HCT116 (cell line): ENCODE data around the gene ACTG2. TPM values are rescaled to one million over a fixed set of nuclear protein-coding genes. Genes with fewer than 3 reads are reported as not detected.

Experiments
- ATAC-seq: fragments of 200-7000 bp; cut with Tn5 transposase; 2 replicates; pipeline ENCODE4 v1.9.1; 2020; ENCODE audit warnings: mild to moderate bottlenecking, moderate library complexity
- BruUV-seq: library from RNA; stranded (reverse); fragments of 400-500 nt; replicated peaks from 2 replicates; lab custom pipeline; 2021; lab: Mats Ljungman, UMichigan
- CTCF ChIA-PET: fragments of 300-600 bp; sonication (Branson Sonifier 250); formaldehyde crosslinking; loops from one replicate; lab custom pipeline; 2021; ENCODE audit warnings: antibody characterized with exemption; lab: Charles Lee
- POLR2A ChIA-PET: fragments of 300-600, 350-600 bp; sonication (Branson Sonifier 250); formaldehyde crosslinking; loops from one replicate; lab custom pipeline; 2021; ENCODE audit warnings: antibody characterized with exemption; lab: Charles Lee
- RAD21 ChIA-PET, 2 experiments: fragments of 300-600 bp; sonication (Branson Sonifier 250); formaldehyde crosslinking; loops; one replicate each; lab custom pipeline; 2023; ENCODE audit warnings: low total read pairs in 2 of 2; ENCODE audit not compliant: uncharacterized antibody in 2 of 2, unreplicated experiment in 2 of 2, low non-redundant PET in 1 of 2; lab: Charles Lee
- DNase-seq: peaks from one replicate; pipeline ENCODE4 v3.0.0-alpha.2; 2010; ENCODE audit warnings: low read depth, low spot score
- H2AFZ ChIP-seq: fragments of 200-600 bp; shearing (Covaris generic), sonication (generic); 2 replicates; pipeline ENCODE4 v1.6.1; 2017; ENCODE audit warnings: low read depth, mixed run types, mixed read lengths, antibody characterized with exemption, low read length; ENCODE audit not compliant: poor library complexity, severe bottlenecking
- H3K27ac ChIP-seq: 2 replicates; pipeline ENCODE4 v1.5.1; 2012; ENCODE audit warnings: low read depth, low read length
- H3K27me3 ChIP-seq: fragments of 200-600 bp; sonication (generic); 2 replicates; pipeline ENCODE4 v1.6.1; 2016; ENCODE audit warnings: mixed run types, low read length, mixed read lengths; ENCODE audit not compliant: insufficient read depth
- H3K36me3 ChIP-seq, 2 experiments: fragments of 200-500 bp in 1 of 2; fragments of 200-600 bp in 1 of 2; sonication (Bioruptor generic) in 1 of 2; sonication (generic) in 1 of 2; 2 replicates each; pipeline versions ENCODE4 v1.5.1 to v1.6.1; 2014 to 2016; ENCODE audit warnings: low read length in 2 of 2, inconsistent platforms in 1 of 2, mixed read lengths in 1 of 2, mixed run types in 1 of 2; ENCODE audit not compliant: insufficient read depth in 2 of 2, control insufficient read depth in 1 of 2
- H3K4me1 ChIP-seq, 2 experiments: fragments of 200-600 bp in 1 of 2; sonication (generic) in 1 of 2; 2 replicates each; pipeline versions ENCODE4 v1.5.1 to v1.6.1; 2012 to 2017; ENCODE audit warnings: low read length in 2 of 2, inconsistent platforms in 1 of 2, mild to moderate bottlenecking in 1 of 2, mixed read lengths in 1 of 2, mixed run types in 1 of 2, moderate library complexity in 1 of 2; ENCODE audit not compliant: insufficient read depth in 2 of 2, control insufficient read depth in 1 of 2
- H3K4me2 ChIP-seq: fragments of 200-600 bp; sonication (generic); 2 replicates; pipeline ENCODE4 v1.6.1; 2017; ENCODE audit warnings: mixed run types, low read length, mixed read lengths
- H3K4me3 ChIP-seq, 2 experiments: fragments of 200-600 bp in 1 of 2; sonication (generic) in 1 of 2; replicated peaks in 1 of 2; 2 replicates each; pipeline ENCODE4 v1.5.1; 2011 to 2016; ENCODE audit warnings: low read length in 2 of 2, control low read depth in 1 of 2, low read depth in 1 of 2, mild to moderate bottlenecking in 1 of 2, mixed read lengths in 1 of 2, mixed run types in 1 of 2
- H3K79me2 ChIP-seq: fragments of 200-600 bp; sonication (generic); 2 replicates; pipeline ENCODE4 v1.6.1; 2017; ENCODE audit warnings: mild to moderate bottlenecking, mixed run types, low read length, moderate library complexity, mixed read lengths; ENCODE audit not compliant: insufficient read depth
- H3K9ac ChIP-seq: fragments of 200-600 bp; sonication (generic); 2 replicates; pipeline ENCODE4 v1.6.1; 2016; ENCODE audit warnings: low read length, mixed read lengths
- H3K9me2 ChIP-seq: fragments of 200-600 bp; sonication (generic), shearing (Covaris generic); 2 replicates; pipeline ENCODE4 v1.6.1; 2017; ENCODE audit warnings: mixed run types, mild to moderate bottlenecking, moderate library complexity; ENCODE audit not compliant: insufficient read depth
- H3K9me3 ChIP-seq, 2 experiments: fragments of 200-500 bp in 1 of 2; fragments of 200-600 bp in 1 of 2; sonication (Bioruptor generic) in 1 of 2; sonication (generic) in 1 of 2; 2 replicates each; pipeline ENCODE4 v1.6.1; 2014 to 2017; ENCODE audit warnings: low read length in 2 of 2, mixed read lengths in 2 of 2, inconsistent platforms in 1 of 2, low read depth in 1 of 2, mild to moderate bottlenecking in 1 of 2, mixed run types in 1 of 2, moderate library complexity in 1 of 2; ENCODE audit not compliant: control insufficient read depth in 1 of 2, insufficient read depth in 1 of 2
- H4K20me1 ChIP-seq: fragments of 200-600 bp; sonication (generic), shearing (Covaris generic); 2 replicates; pipeline ENCODE4 v1.6.1; 2017; ENCODE audit warnings: mixed run types, mild to moderate bottlenecking, moderate library complexity; ENCODE audit not compliant: insufficient read depth
- CBX3 ChIP-seq: IDR thresholded peaks from 2 replicates; pipeline ENCODE4 v1.6.1; 2012; ENCODE audit warnings: low read depth
- EZH2phosphoT487 ChIP-seq: fragments of 200-600 bp; IDR thresholded peaks from 2 replicates; pipeline ENCODE4 v1.6.1; 2018; ENCODE audit warnings: antibody characterized with exemption, borderline replicate concordance
- FOSL1 ChIP-seq: IDR thresholded peaks from 2 replicates; pipeline ENCODE4 v1.6.1; 2012; ENCODE audit warnings: low read depth
- JUND ChIP-seq: IDR thresholded peaks from 2 replicates; pipeline ENCODE4 v1.6.1; 2012
- RAD21 ChIP-seq: IDR thresholded peaks from 2 replicates; pipeline ENCODE4 v1.6.1; 2012; ENCODE audit warnings: low read depth, mild to moderate bottlenecking
- SP1 ChIP-seq: IDR thresholded peaks from 2 replicates; pipeline ENCODE4 v1.6.1; 2012; ENCODE audit warnings: low read depth
- SRF ChIP-seq: IDR thresholded peaks from 2 replicates; pipeline ENCODE4 v1.6.1; 2012; ENCODE audit warnings: low read depth
- TCF7L2 ChIP-seq: IDR thresholded peaks from 2 replicates; pipeline ENCODE4 v1.7.0; 2011; ENCODE audit warnings: borderline replicate concordance, inconsistent platforms; ENCODE audit not compliant: insufficient read depth, insufficient read length; ENCODE audit errors: extremely low read depth
- ZFX ChIP-seq: fragments of 450-650 bp; IDR thresholded peaks from 2 replicates; pipeline ENCODE4 v1.6.1; 2017
- intact Hi-C: fragments of 100-400 bp; cut with micrococcal nuclease; formaldehyde crosslinking; loops from 2 replicates; pipeline ENCODE4 v1.10.0; 2022
- total RNA-seq: library from RNA; stranded (reverse); gene quantifications from one replicate; pipeline ENCODE4 v1.2.1, GENCODE V29; 2021; ENCODE audit not compliant: unreplicated experiment
- TF ChIP-seq, protein P1 (sequence below): IDR thresholded peaks from 2 replicates; pipeline ENCODE4 v1.6.1; 2011; ENCODE audit warnings: mild to moderate bottlenecking, low read length, moderate library complexity; ENCODE audit not compliant: insufficient replicate concordance; ENCODE audit errors: extremely low read depth
- TF ChIP-seq, protein P2 (sequence below): IDR thresholded peaks from 2 replicates; pipeline ENCODE4 v1.6.1; 2012
- TF ChIP-seq, protein P3 (sequence below), 3 experiments: fragments of 200-600 bp in 1 of 3; sonication (generic) in 1 of 3; IDR thresholded peaks in 2 of 3; conservative IDR thresholded peaks in 1 of 3; 2 replicates each; pipeline ENCODE4 v1.5.1; 2012 to 2017; ENCODE audit warnings: low read depth in 2 of 3, low read length in 2 of 3, antibody characterized with exemption in 1 of 3, borderline replicate concordance in 1 of 3, control low read depth in 1 of 3, mild to moderate bottlenecking in 1 of 3, mixed read lengths in 1 of 3, mixed run types in 1 of 3, moderate library complexity in 1 of 3; ENCODE audit not compliant: insufficient read depth in 1 of 3

Gene ACTG2
- total RNA-seq, 1 experiment from 2014 or later, result 0.89 TPM

DNA sequence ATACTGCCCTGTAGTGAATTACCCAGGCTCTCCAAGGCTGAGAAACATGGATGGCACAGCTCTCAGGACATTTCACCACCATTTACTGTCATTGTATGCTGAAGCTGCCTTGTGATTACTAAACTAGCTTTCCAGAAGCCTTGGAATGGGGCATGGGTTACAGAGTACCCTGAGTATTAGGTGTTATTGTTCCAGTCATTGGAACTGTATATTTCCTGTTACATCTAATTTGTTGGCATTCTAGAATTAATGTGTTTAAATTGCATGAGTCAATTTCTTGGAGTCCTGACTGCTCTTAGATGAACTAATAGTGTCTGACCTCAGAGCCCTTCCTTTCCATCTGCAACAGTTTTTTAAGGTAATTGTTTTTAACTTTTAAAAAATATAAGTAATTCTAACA is 42.8 kb downstream of the ACTG2 start:
- Histone ChIP-seq H3K27me3 (no peaks in the 10 kb centered on the region), H2AFZ (no peak overlapping the region), H3K36me3 (peaks cover 13 to 41% of the 10 kb centered on the region in 2 experiments), H3K4me1 (no peaks in the 10 kb centered on the region; a peak in 1 of 4 replicates), H3K4me2 (no peak overlapping the region), H4K20me1 (peaks cover 18% of the 10 kb centered on the region), H3K9me2 (no peaks in the 10 kb centered on the region), H3K4me3 (no peak overlapping the region), H3K9me3 (no peaks in the 10 kb centered on the region), H3K79me2 (peaks cover 98% of the 10 kb centered on the region), H3K27ac (no peak overlapping the region), H3K9ac (no peak overlapping the region)
- ChIA-PET RAD21 (no interaction called here), POLR2A (no interaction called here), CTCF (no interaction called here)
- ATAC-seq, result no peak
- TF ChIP-seq CBX3 (no peak), SRF (no peak)
- no TSS peak for BruUV-seq
- DNase-seq, result no peak
- intact Hi-C loops, result no loop called here

DNA sequence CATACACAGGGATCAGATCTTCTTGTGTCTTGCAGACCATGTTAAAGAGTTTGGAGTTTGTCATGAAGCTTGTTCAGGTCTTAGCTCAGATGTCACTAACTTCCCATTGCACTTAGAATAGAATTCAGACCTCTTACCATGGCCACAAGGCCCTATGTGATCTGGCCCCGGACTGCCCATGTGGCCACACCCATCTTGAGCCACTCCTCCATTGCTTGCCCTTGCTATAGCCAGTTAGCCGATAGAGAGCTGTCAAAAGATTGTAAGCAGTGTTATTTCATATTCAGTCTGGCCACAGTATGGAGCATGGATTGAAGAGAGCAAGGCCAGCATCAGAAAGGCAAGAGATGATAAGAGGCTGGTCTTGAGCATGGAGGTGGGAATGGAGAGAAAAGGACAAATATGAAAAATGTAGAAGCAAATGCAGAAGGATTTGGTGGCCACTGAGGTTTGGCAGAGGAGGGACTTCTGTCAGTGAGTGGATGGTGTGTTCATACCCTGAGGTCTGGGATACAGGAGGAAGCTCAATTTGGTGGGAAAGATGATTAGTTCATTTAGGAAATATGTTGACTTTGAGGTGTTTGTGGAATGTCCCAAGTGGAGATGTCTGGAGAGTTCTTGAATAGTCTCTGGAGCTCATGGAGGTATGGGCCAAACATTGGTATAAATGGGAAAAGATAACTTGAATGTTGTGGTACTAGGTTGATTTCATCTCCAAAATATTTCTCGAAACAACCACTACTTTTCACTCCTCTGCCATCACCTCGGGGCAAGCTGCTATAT is 44.5 kb downstream of the ACTG2 start:
- Histone ChIP-seq H3K27ac (no peak overlapping the region), H3K4me1 (no peaks in the 10 kb centered on the region; a peak in 1 of 4 replicates), H3K4me2 (no peak overlapping the region), H4K20me1 (peaks cover 18% of the 10 kb centered on the region; the same call in 1 of the 2 replicates), H3K9me2 (no peaks in the 10 kb centered on the region), H3K9me3 (no peaks in the 10 kb centered on the region), H2AFZ (no peak overlapping the region), H3K4me3 (no peak overlapping the region), H3K79me2 (peaks cover 99% of the 10 kb centered on the region), H3K36me3 (peaks cover 17 to 39% of the 10 kb centered on the region in 2 experiments), H3K27me3 (no peaks in the 10 kb centered on the region), H3K9ac (no peak overlapping the region)
- intact Hi-C loops, result no loop called here
- ATAC-seq, result no peak
- no peak for DNase-seq
- BruUV-seq, result no TSS peak
- CTCF ChIA-PET, result no interaction called here
- RAD21 ChIA-PET, result no interaction called here
- POLR2A ChIA-PET, result interaction anchor here (1.1 kb wide), 1 partner anchor 10 kb away, joined by 4 read pairs; no protein-coding TSS in a partner anchor
- no peak for TF ChIP-seq JUND
- TF ChIP-seq, protein P1, sequence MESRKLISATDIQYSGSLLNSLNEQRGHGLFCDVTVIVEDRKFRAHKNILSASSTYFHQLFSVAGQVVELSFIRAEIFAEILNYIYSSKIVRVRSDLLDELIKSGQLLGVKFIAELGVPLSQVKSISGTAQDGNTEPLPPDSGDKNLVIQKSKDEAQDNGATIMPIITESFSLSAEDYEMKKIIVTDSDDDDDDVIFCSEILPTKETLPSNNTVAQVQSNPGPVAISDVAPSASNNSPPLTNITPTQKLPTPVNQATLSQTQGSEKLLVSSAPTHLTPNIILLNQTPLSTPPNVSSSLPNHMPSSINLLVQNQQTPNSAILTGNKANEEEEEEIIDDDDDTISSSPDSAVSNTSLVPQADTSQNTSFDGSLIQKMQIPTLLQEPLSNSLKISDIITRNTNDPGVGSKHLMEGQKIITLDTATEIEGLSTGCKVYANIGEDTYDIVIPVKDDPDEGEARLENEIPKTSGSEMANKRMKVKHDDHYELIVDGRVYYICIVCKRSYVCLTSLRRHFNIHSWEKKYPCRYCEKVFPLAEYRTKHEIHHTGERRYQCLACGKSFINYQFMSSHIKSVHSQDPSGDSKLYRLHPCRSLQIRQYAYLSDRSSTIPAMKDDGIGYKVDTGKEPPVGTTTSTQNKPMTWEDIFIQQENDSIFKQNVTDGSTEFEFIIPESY, result no peak
- TF ChIP-seq CBX3, result no peak
- no peak for TF ChIP-seq RAD21
- TF ChIP-seq TCF7L2, result no peak
- TF ChIP-seq, protein P2, sequence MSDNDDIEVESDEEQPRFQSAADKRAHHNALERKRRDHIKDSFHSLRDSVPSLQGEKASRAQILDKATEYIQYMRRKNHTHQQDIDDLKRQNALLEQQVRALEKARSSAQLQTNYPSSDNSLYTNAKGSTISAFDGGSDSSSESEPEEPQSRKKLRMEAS, result no peak
- TF ChIP-seq FOSL1, result no peak
- TF ChIP-seq, protein P3, sequence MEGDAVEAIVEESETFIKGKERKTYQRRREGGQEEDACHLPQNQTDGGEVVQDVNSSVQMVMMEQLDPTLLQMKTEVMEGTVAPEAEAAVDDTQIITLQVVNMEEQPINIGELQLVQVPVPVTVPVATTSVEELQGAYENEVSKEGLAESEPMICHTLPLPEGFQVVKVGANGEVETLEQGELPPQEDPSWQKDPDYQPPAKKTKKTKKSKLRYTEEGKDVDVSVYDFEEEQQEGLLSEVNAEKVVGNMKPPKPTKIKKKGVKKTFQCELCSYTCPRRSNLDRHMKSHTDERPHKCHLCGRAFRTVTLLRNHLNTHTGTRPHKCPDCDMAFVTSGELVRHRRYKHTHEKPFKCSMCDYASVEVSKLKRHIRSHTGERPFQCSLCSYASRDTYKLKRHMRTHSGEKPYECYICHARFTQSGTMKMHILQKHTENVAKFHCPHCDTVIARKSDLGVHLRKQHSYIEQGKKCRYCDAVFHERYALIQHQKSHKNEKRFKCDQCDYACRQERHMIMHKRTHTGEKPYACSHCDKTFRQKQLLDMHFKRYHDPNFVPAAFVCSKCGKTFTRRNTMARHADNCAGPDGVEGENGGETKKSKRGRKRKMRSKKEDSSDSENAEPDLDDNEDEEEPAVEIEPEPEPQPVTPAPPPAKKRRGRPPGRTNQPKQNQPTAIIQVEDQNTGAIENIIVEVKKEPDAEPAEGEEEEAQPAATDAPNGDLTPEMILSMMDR (IDR thresholded peaks at IDR 0.05 in 2 of 3, conservative IDR thresholded peaks at IDR 0.05 in 1 of 3; ENCODE audit: borderline replicate concordance in 1 of 3, insufficient read depth in 1 of 3, low read depth in 2 of 3, low read length in 2 of 3), result no peak
- no peak for TF ChIP-seq EZH2phosphoT487
- no peak for TF ChIP-seq SP1
- no peak for TF ChIP-seq ZFX
- TF ChIP-seq, all 23 proteins: peak for 0
